NOMO-1 treated with dmso at 0.1 percent for 144 hours (cell line): ENCODE measurements around the gene CDK5RAP3.

ENCODE experiments used
- DNase-seq: peaks from one replicate; lab custom pipeline; 2025; ENCODE audit not compliant: unreplicated experiment; lab: John Stamatoyannopoulos, UW

CDK5RAP3 gene

GRCh38 chr17:47948706-47949196 is 22.2 kb upstream of the CDK5RAP3 start:
- DNase-seq = no peak

GRCh38 chr17:47949197-47949759 is 21.6 kb upstream of the CDK5RAP3 start:
- DNase-seq = peak; percentile 69

DNA sequence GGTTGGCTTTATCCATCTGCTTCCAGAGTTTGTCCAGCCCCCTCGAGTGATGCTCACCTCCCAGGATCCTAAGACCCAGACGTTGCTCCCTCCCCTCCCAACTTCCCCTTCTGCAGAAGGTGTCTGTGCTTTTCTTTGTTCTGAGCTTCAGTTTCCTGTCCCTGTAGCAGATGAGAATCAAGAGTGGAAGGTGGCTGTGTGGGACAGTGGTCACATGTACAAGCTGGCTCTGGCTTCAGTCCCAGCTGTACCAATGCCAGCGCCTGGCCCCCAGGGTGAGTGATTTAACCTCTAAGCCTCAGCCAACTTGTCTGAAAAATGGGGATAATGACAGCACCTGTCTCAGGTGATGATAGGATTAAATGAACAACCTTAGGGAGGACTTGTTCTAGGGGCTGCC is 21.0 kb upstream of the CDK5RAP3 start:
- no peak for DNase-seq

- no peak for DNase-seq
Measured at GRCh38 chr17:47950448-47950847, 20.5 kb upstream of the CDK5RAP3 start.

- no peak for DNase-seq
Measured at GRCh38 chr17:47952171-47953021, 18.5 kb upstream of the CDK5RAP3 start.

- DNase-seq = no peak
Measured at GRCh38 chr17:47953909-47954308, 17.0 kb upstream of the CDK5RAP3 start.

DNA sequence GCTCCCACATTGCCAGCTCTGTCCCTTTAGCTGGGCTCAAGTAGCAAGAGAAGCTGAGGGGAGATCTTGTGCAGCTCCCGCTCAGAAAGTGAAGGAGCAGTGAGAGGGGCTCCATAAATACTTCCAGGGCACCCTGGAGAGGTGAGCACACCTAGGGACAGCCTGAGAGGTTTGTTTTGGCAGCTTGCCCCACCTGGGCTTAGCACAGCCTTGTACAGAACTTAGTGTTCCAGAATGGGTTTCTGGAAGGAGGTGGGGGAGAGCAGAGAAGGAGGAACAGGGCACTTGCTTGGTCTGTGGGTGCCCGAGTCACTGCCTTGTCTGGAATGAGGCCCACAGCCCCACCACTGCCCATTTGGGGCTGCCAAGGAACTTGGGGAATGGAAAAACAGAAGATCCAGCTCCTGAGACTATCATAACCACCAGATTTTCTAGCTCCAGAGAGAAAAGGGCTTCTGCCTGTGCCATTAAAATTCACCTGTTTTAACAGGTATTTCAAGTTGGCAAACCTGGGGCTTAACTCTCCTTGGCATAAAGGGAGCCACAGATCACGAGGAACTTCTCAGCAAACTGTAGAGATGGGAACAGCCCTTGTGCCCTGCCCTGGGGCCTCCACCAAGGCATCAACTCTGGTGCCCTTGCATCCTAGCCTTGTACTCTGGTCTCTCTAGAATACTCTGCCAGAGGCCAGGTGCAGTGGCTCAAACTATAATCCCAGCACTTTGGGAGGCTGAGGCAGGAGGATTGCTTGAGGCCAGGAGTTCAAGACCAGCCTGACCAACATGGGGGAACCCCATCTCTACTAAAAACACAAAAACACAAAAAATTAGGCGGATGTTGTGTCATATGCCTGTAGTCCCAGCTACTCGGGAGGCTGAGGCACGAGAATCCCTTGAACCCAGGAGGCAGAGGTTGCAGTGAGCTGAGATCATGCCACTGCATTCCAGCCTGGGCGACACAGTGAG is 15.1 kb upstream of the CDK5RAP3 start:
- no peak for DNase-seq

GRCh38 chr17:47956791-47957590 is 13.9 kb upstream of the CDK5RAP3 start:
- no peak for DNase-seq

DNA sequence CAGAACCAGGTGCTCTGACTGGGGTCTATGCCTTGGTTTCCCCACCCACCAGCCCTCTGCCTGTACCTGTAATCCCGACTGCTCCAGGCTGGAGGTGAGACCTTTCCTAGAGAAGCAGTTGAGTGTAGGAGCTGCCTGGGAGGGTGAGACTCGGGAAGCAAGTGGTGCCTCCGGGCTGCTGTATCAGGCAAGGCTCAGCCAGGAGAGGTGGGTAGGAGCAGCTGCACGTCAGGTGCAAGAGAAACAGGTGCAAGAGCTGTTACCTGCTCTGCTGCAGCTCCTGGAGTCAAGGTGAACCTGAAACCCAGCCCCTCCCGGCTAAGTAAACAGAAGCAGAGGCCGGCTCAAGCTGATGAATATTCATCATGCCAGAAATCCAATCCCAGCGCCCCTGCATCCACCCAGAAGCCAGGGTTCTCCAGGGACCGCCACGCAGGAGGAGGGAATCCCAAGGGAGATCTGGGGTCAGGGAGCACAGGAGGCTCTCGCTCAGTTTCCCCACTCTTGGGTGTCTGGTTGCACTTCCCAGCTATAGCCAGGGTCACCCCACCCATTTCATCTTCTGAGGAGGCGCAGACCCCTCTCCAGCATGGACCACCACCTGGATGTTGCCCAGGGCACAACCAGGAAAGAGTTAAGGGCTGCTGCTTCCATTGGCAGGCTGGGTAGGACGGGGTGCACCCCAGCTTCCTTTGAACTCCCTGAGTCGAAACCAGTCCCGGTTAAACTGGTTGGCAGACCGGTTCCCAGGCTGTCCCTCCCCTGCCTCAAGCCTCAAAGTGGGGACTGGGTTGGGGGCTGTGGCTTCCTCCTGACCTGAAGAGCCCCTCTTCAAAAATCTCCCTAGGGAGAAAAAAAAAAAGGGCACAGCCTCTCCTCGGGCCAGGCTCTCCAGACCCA is 13.1 kb upstream of the CDK5RAP3 start, which contains the start of gene PRR15L:
Gene PRR15L (minus strand): TSS at position 293 of the 900 bp plus-strand sequence. CDS start 4,649 bp downstream, outside the sequence.
- no peak for DNase-seq

DNA sequence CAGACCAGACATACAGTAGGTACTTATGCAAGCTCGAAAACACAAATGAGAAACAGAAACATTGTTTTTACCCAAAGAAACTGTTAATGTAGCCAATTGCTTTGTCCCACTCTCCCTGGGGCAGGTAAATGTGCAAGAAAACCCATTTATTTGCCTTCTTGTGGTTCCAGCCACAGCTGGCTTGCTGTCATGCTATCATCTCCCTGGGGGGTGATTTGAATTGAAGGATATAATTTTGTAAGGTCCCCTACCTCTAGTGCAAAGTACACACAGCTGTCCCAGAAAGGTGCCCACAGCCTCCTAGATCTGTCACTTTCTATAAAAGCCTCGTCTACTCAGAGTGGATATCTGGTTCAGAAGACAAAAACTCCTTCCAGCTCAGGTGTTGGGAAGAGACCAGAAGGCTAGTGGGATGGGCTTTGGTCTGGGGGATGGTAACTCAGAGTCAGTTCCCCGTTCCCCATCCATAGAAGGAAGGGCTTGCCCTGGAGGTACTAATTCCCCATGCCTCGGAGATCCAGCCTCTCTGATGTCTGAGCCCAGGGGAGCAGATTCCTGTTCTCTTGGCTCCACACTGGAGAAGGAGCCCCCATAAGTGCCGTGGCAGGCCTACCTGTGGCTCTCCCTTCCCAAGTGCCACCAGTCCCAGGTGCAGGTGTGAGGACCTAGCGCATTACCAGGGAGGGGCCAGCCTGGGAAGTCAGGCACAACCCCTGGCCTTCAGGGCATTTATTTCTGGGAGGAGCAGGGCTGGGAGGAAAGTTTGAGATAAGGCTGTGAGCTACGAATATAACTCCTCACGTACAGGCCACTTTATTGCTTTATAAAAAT is 10.9 kb upstream of the CDK5RAP3 start:
- no peak for DNase-seq

DNA sequence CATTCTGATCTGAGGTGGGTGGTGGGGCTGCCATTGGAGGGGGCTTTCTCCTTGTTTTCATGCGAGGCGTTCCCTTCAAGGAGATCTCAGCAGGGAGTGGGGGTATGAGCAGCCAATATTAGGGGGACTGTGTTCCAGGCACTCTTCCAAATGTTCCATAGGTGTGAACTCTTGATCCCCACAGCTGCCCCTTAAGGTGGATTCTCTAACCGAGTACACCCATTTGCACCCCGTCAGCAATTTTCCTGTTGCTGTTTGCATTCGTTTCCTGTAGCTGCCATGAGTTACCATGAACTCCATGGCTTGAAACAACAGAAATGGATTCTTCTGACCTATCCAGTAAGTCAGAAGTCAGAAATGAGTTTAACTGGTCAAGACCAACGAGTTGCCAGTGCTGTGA is 9.5 kb upstream of the CDK5RAP3 start:
- no peak for DNase-seq

DNA sequence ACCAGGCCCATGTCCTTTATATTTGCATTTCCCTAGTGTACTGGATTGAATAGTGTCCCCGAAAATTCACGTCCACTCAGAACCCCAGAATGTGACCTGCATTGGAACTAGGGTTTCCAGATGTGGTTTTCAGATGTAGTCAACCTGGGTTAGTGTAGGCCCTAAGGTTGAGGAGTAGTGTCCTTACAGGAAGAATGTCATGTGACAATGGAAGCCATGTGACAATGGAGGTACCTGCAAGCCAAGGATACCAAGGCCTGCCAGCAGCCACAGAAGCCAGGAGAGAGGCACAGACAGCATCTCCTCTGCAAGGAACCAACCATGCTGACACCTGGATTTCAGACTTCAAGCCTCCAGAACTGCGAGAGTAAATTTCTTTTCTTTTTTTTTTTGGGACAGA is 8.0 kb upstream of the CDK5RAP3 start:
- DNase-seq = no peak

DNA sequence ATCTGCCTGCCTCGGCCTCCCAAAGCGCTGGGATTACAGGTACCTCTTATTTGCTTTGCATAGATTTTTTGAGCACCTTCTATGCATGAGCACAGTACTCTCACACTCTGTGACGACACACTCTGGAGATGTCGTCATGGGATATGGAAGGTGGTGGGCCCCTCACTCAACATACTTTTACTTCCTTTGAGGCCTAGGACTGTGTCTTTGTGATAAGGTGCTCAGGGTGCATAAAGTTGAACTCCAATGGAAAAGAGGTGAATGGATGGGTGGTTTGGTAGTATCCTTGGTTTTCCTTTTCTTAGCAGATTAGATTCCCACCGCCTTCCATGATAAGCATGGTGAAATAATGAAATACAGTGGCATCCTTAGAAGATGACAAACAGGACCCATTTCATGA is 6.1 kb upstream of the CDK5RAP3 start:
- DNase-seq = no peak

DNA sequence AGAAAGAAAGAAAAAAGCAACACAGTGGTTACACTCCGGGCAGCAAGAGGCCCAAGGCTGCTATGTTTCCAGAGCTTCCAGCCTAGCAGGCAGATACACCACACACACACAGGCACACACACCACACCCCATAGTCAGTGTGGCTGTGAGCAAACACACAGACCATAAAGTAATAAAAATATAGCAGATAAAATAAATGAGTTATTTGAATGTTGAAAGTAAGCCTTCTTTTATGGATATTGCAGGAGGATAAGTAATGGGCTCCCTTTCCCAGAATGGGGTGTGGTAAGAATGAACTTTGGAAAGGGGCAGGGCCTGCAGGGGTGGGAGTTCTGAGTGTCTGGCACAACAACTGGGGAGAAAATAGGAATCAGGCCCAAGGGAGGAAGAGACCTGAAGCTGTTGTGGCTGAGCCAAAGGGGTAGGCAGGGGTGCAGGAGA is 4.8 kb upstream of the CDK5RAP3 start:
- DNase-seq = no peak

- DNase-seq = no peak
Measured at GRCh38 chr17:47967607-47968252, 3.2 kb upstream of the CDK5RAP3 start.

- DNase-seq = no peak
Measured at GRCh38 chr17:47968836-47969235, 2.1 kb upstream of the CDK5RAP3 start.

DNA sequence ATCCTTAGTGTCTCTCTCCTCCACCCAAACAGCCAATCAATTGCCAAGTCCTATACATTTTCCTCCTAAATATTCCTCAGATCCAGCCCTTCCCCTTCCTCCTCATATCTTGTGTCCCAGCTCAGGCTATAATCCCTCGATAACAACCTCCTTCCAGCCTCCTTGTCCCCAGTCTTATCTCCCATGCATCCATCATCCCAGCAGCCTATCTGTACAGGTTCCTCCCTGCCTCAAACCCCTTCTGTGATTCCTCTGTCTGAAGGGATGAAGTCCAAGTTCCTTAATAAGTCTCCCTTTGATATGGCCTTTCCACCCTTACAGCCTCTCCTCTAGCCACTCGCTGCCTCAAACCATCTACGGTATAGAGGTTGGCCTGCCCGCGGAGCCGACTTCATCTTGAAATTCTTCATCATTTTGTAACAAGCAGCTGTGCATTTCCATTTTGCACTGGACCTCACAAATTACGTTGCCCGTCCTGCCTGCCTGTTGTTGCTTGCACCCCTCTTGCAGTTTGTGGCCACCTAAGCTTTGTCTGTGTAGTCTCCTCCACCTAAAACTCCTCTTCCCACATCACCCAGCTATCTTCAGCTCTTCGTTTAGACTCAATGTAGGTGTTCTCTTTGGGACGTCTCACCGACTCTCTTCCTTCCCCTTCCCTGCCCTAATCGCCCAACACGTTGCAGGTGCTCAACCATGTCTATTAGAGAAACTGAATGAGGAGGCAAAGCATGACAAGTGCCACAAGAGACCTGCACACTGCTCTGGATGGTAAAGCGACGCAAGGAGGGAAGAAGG is 786 bp upstream of the CDK5RAP3 start:
- DNase-seq = no peak
